ENCODE results near the gene DCAF11.

GRCh38 chr14:24167469-24168114 lies 53.0 kb downstream of the DCAF11 start:
- TF ChIP-seq CSDC2 (CRISPR knock-in tag; IDR thresholded peaks at IDR 0.05) = no peak
- TF ChIP-seq PATZ1 (CRISPR knock-in tag; IDR thresholded peaks at IDR 0.05; ENCODE audit: borderline replicate concordance) = no peak
- TF ChIP-seq ZNF70 (CRISPR knock-in tag; IDR thresholded peaks at IDR 0.05) = no peak
